ENCODE results near the gene MMS19. TPM values are rescaled to one million over a fixed set of nuclear protein-coding genes. Genes with fewer than 3 reads are reported as not detected.

The MMS19 gene
- total RNA-seq, 2 donors from 2014 or later: 44.6 to 60.0 TPM

DNA sequence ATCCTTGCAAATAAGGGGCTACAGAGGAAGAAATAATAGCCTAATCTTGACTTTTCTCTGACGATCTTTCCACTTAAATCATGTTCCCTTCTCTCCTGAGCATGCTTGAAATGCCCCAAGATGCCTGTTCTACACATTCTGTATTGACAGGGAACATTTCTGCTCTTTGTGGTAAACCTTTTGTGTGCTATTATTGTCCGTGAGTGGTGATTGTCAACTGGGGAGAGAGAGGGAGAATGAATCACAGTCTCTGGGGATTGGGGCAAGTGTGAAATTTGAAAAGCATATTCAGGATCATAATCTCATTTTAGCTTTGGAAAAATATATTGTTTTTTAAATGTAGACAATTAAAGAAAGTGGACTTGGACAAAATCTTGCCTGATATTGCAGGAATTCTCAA lies 21.1 kb upstream of the MMS19 start:
- TF ChIP-seq POLR2A (IDR thresholded peaks at IDR 0.05): no peak
- TF ChIP-seq, protein P1, sequence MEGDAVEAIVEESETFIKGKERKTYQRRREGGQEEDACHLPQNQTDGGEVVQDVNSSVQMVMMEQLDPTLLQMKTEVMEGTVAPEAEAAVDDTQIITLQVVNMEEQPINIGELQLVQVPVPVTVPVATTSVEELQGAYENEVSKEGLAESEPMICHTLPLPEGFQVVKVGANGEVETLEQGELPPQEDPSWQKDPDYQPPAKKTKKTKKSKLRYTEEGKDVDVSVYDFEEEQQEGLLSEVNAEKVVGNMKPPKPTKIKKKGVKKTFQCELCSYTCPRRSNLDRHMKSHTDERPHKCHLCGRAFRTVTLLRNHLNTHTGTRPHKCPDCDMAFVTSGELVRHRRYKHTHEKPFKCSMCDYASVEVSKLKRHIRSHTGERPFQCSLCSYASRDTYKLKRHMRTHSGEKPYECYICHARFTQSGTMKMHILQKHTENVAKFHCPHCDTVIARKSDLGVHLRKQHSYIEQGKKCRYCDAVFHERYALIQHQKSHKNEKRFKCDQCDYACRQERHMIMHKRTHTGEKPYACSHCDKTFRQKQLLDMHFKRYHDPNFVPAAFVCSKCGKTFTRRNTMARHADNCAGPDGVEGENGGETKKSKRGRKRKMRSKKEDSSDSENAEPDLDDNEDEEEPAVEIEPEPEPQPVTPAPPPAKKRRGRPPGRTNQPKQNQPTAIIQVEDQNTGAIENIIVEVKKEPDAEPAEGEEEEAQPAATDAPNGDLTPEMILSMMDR (IDR thresholded peaks at IDR 0.05): no peak

DNA sequence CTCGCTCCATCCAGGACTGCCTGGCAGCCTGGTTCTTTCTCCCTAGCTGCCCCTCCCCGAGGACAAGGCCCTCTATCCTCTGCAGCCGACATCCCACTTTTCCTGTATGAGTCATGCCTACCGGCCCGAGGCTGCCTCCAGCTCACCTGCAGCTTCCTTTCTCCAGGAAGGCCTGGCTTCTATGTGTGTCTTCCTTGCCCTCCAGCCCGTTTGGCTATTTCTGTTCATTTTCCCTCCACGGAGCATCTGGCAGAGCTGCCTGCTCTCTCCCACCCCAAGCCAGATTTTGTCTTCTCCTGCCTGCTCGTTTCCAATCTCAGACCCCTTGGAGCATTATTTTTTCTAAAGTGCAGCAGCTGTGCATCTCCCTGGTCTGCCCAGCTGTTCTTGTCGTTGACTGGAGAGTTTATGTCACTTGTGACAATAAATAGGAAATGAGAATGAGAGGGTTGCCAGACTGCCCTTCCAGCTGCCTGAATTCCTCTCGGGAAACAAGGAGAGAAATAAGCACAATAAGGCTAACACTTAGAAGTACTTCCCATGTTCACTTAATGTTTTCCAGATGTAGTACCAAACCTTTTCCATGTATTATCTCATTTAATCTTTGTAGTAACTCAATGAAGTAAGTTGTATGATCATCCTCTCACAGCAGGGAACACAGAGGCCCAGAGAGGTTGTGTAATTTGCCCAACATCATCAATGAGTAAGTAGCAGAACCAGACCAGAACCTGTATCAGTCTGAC lies 20.2 kb upstream of the MMS19 start:
- WGBS, 2 donors: 43 to 58% methylated on average over 10 of the region's 10 CpGs
- no peak overlapping the region for H3K4me3 ChIP-seq
- no peak for TF ChIP-seq POLR2A (IDR thresholded peaks at IDR 0.05)
- TF ChIP-seq, protein P1 (IDR thresholded peaks at IDR 0.05): no peak
- no peaks in the 10 kb centered on the region for H3K27me3 ChIP-seq
- no peaks in the 10 kb centered on the region for H3K36me3 ChIP-seq (replicated peaks in 1 of 2; ENCODE audit: insufficient read depth in 1 of 2, low read depth in 2 of 2)
- no peak overlapping the region for H3K27ac ChIP-seq
- DNase-seq (no peak), ATAC-seq (no peak)
- intact Hi-C loops (cut with DNase I): no loop called here
- H3K9me3 ChIP-seq: no peaks in the 10 kb centered on the region
- peaks cover 6% of the 10 kb centered on the region for H3K4me1 ChIP-seq

More for the DNA sequence above, 21.1 kb upstream of the MMS19 start:
- WGBS, 2 donors: 56 to 81% methylated on average over 2 of the region's 2 CpGs
- no peaks in the 10 kb centered on the region for H3K27me3 ChIP-seq
- intact Hi-C loops (cut with DNase I): no loop called here
- no peak for ATAC-seq
- H3K4me3 ChIP-seq: no peak overlapping the region
- DNase-seq: no peak
- peaks cover 6% of the 10 kb centered on the region for H3K4me1 ChIP-seq
- H3K27ac ChIP-seq: no peak overlapping the region
- no peaks in the 10 kb centered on the region for H3K9me3 ChIP-seq
- no peaks in the 10 kb centered on the region for H3K36me3 ChIP-seq (replicated peaks in 1 of 2; ENCODE audit: insufficient read depth in 1 of 2, low read depth in 2 of 2)

DNA sequence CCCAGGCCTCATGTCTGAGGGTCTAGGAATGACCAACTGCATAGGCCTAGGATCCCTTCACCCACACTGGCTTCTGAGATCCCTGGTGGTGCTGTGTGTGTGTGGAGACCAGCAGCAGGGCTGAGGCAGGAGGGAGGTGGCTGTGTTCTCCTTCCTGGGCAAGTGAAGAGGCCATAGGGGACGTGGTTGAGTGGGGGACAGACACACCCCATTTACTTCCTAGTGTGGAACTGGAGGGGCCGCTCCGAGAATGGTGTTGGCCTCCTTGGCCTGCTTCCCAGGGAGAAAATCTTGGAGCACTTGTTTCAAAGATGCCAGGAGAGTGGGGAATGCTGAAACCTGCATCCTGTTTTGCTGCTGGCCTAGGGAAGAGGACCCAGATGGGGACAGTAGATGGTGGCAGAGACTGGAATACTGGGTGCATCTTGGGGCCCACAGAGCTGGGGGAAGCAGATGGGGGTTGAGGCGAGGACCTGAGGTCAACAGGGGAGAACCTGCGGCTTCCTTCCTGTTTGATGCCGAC lies 19.6 kb upstream of the MMS19 start:
- DNase-seq (no peak), ATAC-seq (no peak)
- no peak overlapping the region for H3K4me3 ChIP-seq
- no peaks in the 10 kb centered on the region for H3K36me3 ChIP-seq (replicated peaks in 1 of 2; ENCODE audit: insufficient read depth in 1 of 2, low read depth in 2 of 2)
- 74 to 89% methylated on average over 4 to 6 of the region's 6 CpGs for WGBS, 2 donors
- no peak for TF ChIP-seq POLR2A (IDR thresholded peaks at IDR 0.05)
- TF ChIP-seq, protein P1 (IDR thresholded peaks at IDR 0.05): no peak
- H3K27ac ChIP-seq: no peak overlapping the region
- intact Hi-C loops (cut with DNase I): no loop called here
- H3K4me1 ChIP-seq: peaks cover 6% of the 10 kb centered on the region
- no peaks in the 10 kb centered on the region for H3K27me3 ChIP-seq
- H3K9me3 ChIP-seq: no peaks in the 10 kb centered on the region

DNA sequence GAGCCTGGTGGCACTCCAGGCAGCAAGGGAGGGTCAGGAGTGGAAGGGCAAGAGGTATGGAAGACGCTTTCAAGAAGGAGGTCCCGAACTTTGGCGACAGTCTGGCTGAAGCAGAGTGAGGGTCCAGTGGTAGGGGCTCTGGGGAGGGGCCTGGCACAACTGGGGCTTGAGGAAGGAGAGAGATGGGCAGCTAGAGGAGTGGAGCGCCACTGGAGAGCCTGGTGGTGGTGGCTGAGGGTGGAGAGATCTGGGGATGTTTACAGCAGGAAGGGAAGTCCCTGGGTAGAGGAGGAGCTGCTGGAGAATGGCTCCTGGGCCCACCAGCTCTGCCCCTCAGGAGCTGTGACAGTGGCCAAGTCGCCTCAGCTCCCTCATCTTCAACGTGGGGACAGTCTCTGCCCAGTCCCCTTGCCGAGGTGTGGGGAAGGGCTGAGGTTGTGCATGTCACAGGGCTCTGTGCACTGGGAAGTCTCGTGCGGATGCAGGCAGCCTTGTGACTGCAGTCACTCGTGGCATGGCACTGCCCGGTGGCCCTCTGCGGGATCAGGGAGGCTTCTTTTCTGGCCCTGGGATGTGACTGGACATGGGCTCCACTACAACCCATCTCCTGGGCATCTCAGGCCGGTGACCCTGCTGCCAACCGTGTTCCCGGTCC lies 19.0 kb upstream of the MMS19 start:
- WGBS, 2 donors: 87 to 92% methylated on average over 4 to 15 of the region's 15 CpGs

More for the DNA sequence above, 19.0 kb upstream of the MMS19 start:
- Histone ChIP-seq H3K4me1 (peaks cover 6% of the 10 kb centered on the region), H3K4me3 (no peak overlapping the region), H3K27ac (no peak overlapping the region), H3K27me3 (no peaks in the 10 kb centered on the region), H3K36me3 (replicated peaks in 1 of 2; ENCODE audit: insufficient read depth in 1 of 2, low read depth in 2 of 2) (no peaks in the 10 kb centered on the region), H3K9me3 (no peaks in the 10 kb centered on the region)
- no peak for ATAC-seq
- no peak for TF ChIP-seq POLR2A (IDR thresholded peaks at IDR 0.05)
- TF ChIP-seq, protein P1 (IDR thresholded peaks at IDR 0.05): no peak
- no peak for DNase-seq
- intact Hi-C loops (cut with DNase I): no loop called here
